Subcutaneous adipose tissue (tissue), 4 donors: Measurements from ENCODE around the gene SLC26A6. TPM values are rescaled to one million over a fixed set of nuclear protein-coding genes. Genes with fewer than 3 reads are reported as not detected.

ENCODE experiments used
- total RNA-seq, 4 donors: library from RNA; depleted of rRNA; stranded (reverse); fragments of >200 nt; gene quantifications; one replicate each; pipeline ENCODE4 v1.1.0, GENCODE V29; 2016
- TF ChIP-seq, protein P1 (sequence below): fragments of 450-650 bp; IDR thresholded peaks from one replicate; pipeline ENCODE4 v1.5.1; 2016; ENCODE audit warnings: low read depth, mild to moderate bottlenecking, control low read depth, antibody characterized with exemption, moderate library complexity

The SLC26A6 gene
- total RNA-seq, 4 donors from 2014 or later = 4.2 to 18.9 (median 18.1) TPM

DNA sequence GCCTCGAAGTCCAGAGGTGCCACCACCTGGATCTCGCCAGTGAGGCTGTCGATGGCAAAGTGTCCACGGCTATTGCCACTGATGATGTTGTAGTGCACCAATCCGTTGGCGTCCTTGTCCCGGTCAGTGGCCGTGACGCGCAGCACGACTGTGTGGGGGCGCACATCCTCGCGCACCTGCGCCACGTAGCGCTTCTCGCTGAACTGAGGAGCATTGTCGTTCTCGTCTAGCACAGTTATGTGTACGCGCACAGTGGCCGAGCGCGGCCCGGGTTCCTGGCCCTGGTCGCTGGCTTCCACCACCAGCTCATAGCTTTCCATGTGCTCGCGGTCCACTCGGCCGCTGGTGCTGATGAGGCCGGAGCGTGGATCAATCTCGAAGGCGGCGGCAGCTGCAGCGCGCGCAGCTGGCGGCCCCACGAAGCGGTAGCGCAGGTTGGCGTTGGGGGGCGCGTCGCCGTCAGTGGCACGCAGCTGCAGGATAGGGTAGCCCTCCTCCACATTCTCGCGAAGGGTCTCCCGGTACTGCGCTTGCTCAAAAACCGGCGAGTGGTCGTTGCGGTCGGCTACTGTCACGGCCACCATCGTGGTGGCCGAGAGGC, 25.6 kb upstream of the SLC26A6 start:
- TF ChIP-seq, protein P1, sequence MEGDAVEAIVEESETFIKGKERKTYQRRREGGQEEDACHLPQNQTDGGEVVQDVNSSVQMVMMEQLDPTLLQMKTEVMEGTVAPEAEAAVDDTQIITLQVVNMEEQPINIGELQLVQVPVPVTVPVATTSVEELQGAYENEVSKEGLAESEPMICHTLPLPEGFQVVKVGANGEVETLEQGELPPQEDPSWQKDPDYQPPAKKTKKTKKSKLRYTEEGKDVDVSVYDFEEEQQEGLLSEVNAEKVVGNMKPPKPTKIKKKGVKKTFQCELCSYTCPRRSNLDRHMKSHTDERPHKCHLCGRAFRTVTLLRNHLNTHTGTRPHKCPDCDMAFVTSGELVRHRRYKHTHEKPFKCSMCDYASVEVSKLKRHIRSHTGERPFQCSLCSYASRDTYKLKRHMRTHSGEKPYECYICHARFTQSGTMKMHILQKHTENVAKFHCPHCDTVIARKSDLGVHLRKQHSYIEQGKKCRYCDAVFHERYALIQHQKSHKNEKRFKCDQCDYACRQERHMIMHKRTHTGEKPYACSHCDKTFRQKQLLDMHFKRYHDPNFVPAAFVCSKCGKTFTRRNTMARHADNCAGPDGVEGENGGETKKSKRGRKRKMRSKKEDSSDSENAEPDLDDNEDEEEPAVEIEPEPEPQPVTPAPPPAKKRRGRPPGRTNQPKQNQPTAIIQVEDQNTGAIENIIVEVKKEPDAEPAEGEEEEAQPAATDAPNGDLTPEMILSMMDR = no peak

DNA sequence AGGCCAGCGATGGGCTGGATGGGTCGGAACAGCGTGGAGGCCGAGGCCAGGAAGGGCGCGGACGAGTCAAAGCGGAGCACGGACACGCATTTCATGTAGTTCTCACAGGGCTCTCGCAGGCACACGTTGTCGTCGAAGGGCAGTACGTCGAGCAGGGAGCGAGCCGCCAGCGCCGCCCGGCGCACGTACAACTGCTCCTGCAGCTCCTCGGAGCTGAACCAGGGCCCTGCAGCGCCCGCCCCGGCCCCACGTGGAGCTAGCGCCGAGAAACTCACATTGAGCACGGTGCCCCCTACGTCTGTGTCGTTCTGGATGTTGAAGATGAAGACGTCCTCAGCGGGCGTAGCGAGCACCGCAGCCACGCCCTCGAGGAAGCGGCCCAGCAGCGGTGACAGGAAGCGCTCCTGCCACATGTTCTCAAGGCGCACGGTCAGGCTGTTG, 21.6 kb upstream of the SLC26A6 start:
- TF ChIP-seq, protein P1 = no peak

DNA sequence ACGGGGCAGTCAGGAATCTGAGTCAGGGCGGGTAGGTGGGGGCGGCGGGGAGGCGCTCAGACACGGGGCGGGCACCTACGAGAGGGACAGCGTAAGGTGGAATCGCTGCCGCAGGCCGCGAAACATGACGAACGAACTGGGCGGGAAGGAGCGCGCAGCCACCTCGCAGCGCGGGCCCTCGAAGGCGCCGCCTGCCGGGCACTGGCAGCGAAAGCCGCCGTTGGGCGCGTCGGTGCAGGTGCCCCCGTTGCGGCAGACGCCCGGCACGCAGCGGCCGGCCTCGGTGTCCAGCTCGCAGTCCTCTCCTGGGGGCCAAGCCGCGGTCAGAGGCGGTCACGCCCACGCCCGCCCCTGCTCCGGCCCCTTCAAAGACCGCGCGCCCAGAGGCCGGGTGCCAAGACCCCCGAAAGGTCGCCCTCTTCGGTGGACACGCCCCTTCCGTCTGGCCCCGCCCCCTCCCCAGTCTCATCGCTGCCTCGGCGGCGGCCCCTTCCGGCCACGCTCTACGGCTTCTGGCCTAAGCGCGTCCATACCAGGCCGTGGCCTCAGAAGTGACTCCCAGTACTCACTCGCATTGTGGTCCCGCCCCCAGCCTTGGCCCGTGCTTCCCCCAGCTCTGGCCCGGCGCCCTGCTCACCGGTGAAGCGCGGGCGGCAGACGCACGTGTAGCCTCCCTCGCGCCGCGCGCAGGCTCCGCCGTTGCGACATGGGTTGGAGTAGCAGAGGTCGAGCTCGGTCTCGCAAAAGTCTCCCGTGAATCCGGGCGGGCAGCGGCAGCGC, 21.0 kb upstream of the SLC26A6 start:
- TF ChIP-seq, protein P1 = no peak

DNA sequence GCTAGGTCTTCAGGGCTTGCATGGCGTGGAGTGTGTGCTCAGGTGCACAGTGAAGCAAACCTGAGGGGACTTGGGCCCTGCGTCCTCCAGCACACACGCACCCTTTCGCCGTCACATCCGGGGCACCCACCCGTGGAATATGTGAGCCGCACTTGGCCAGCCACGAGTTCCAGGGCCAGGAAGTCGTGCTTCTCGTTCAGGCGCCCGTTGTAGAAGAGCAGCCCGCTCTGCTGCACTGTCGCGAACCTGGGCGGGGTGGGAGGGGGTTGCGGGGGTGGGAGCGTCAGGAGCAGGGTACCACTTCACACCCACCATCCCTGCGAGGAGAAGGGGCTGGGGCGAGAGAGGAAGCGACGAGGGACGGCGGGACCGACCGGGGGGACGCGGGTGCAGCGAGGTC, 20.3 kb upstream of the SLC26A6 start:
- TF ChIP-seq, protein P1 = no peak

DNA sequence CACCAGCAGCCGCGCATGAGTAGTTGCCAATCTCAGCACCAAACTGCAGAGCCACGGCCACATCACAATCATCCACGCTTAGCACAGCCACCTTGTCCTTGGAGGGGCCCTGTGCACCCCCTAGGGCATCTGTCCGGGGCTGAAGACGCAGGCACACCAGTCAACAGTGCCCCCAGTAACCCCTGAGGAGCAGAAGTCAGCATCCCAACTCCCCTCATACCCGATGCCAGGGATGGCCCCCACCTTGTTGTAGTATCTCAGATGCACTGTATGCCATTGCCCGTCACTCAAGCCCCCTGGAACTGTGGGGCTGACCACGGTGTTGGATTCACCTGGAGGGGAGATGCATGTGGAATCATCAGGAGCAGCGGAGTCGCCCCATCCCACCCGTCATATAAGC, 19.8 kb upstream of the SLC26A6 start:
- TF ChIP-seq, protein P1 = no peak

DNA sequence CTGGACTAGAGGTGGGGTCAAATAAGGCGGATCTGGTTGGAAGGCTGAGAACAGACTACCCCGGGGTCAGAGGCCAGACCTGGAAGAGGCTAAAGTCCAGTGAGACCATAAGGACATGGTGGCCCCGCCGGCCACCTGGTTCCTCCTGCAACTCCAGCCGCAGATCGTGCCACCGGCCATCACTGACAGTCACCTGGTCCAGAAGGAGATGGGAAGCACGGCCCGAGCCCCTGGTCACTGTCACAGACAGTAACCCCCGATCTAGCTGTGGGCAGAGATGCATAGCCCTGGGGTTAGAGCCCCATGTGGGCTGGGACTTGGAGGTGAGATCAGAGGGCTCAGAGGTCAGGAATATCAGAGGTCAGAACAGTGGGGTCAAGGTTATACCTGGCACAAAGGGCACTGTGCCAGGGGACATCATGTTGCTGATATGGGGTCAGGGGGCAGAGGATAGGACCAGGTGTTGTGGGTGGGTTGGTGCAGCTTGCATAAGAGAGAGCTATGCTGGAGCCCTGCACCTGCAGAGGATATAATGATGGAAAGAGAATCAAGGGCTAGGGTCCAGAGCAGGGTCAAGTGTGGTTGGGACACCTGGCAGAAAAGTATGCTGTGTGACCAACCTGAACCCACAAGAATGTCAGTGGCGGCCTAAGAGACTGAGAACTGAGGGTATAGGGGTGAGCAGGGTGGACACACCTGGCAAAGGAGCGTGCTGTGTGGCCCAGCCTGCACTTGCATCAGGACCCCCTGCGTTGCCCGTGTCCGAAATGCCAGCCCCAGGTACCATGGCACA, 17.9 kb upstream of the SLC26A6 start:
- TF ChIP-seq, protein P1 = no peak

DNA sequence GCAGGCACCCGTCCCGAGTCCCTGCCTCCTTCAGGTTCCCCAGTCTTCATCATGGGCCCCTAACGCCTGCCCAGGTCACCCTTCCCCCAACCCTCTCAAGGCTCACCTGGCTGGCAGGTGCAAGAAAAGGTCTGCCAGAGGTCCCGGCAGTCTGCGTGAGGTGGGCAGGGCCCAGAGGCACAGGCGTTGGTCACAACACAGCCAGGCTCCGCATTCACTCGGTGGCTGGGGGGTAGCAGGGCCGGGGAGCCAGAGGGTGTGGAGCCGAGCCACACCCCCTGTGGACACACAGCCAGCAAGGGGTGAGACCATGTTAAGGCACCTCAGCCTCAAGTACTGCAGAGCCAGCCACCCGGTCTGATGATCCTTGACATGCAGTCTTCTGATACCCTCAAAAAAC, 16.5 kb upstream of the SLC26A6 start:
- TF ChIP-seq, protein P1 = no peak
